ENCODE data around the gene BICC1. TPM values are rescaled to one million over a fixed set of nuclear protein-coding genes. Genes with fewer than 3 reads are reported as not detected.

Gene BICC1
- total RNA-seq, 1 experiment from 2014 or later, result 0.57 TPM

- no peak for DNase-seq
- no peak overlapping the region for H3K4me2 ChIP-seq (ENCODE audit: insufficient read depth, insufficient read length, low read length)
- H3K27ac Mint-ChIP-seq, result no peak overlapping the region
These were observed 220.8 kb downstream of the BICC1 start for GRCh38 chr10:58733436-58733835.

More at GRCh38 chr10:58733436-58733835, 220.8 kb downstream of the BICC1 start:
- no peak overlapping the region for H4K5ac ChIP-seq (ENCODE audit: insufficient read length, low read depth, low read length)
- no peak overlapping the region for H3T11ph ChIP-seq (ENCODE audit: low read length)
- H3K4ac ChIP-seq (ENCODE audit: low read depth, low read length), result no peak overlapping the region
- no peak overlapping the region for H3K14ac ChIP-seq (ENCODE audit: insufficient read depth, low read length)
- no peak overlapping the region for H2BK15ac ChIP-seq (ENCODE audit: low read depth, low read length)
- H2BK12ac ChIP-seq (ENCODE audit: insufficient read length, low read depth, low read length), result no peak overlapping the region
- Mint-ChIP-seq H3K36me3 (ENCODE audit: insufficient read depth in 1 of 3, low read depth in 3 of 3) (peaks cover 10 to 18% (median 12%) of the 10 kb centered on the region in 3 experiments), H3K4me1 (no peaks in the 10 kb centered on the region), H3K9me3 (peaks cover 23 to 25% of the 10 kb centered on the region in 2 experiments), H3K27me3 (ENCODE audit: low read depth) (no peaks in the 10 kb centered on the region; the same call in 1 of the 2 replicates), H3K4me3 (no peak overlapping the region)
- no peak overlapping the region for H3K56ac ChIP-seq (ENCODE audit: insufficient read length, low read depth, low read length)
- no peaks in the 10 kb centered on the region for H3K79me2 ChIP-seq (ENCODE audit: insufficient read depth, low read length)
- H3K4me1 ChIP-seq (ENCODE audit: insufficient read depth, low read length), result no peaks in the 10 kb centered on the region
- H2BK20ac ChIP-seq (ENCODE audit: low read depth, low read length, poor library complexity, severe bottlenecking), result no peak overlapping the region
- H2AFZ ChIP-seq (ENCODE audit: low read length), result no peak overlapping the region
- no peak overlapping the region for H3K18ac ChIP-seq (ENCODE audit: insufficient read length, low read depth, low read length)
- H3K23ac ChIP-seq (ENCODE audit: insufficient read length, low read depth, low read length), result no peak overlapping the region
- no peak overlapping the region for H4K8ac ChIP-seq (replicated peaks; ENCODE audit: insufficient read length, low read depth, low read length)
- no peaks in the 10 kb centered on the region for H3K79me1 ChIP-seq (ENCODE audit: insufficient read depth, low read depth, low read length, poor library complexity, severe bottlenecking)
- H3K27ac ChIP-seq (ENCODE audit: insufficient read length, low read depth, low read length), result no peak overlapping the region
- no peak overlapping the region for H2BK120ac ChIP-seq (ENCODE audit: low read depth, low read length, poor library complexity, severe bottlenecking)
- no peaks in the 10 kb centered on the region for H3K23me2 ChIP-seq (ENCODE audit: insufficient read length, low read depth, low read length, poor library complexity, severe bottlenecking)
- WGBS (ENCODE audit: extremely low coverage, insufficient read length, low lambda C conversion rate), result no CpG with 5 or more reads among the region's 1 CpG
- no peak overlapping the region for H3K9ac ChIP-seq (ENCODE audit: extremely low read depth, insufficient read length, low read length)
- H3K9me3 ChIP-seq (ENCODE audit: control insufficient read depth, low read depth, low read length), result peaks cover 17% of the 10 kb centered on the region
- no peaks in the 10 kb centered on the region for H3K27me3 ChIP-seq (ENCODE audit: insufficient read depth, low read length)
- no peak for TF ChIP-seq CTCF (conservative IDR thresholded peaks at IDR 0.05)
- H4K20me1 ChIP-seq (ENCODE audit: control insufficient read depth, insufficient read depth, insufficient read length), result no peaks in the 10 kb centered on the region
- no peak overlapping the region for H2BK5ac ChIP-seq (ENCODE audit: insufficient read length, low read length)
- H2AK5ac ChIP-seq (ENCODE audit: insufficient read length, low read length), result no peak overlapping the region
- H4K91ac ChIP-seq (ENCODE audit: insufficient read length, low read depth, low read length), result no peak overlapping the region

Measured in H9 (cell line).